SH-SY5Y (cell line): ENCODE results near the gene PER1.

Source experiments
- GATA2 ChIP-seq: IDR thresholded peaks from 2 replicates; pipeline ENCODE4 v1.6.1; 2011; ENCODE audit warnings: mild to moderate bottlenecking, low read depth, low read length
- GATA3 ChIP-seq: IDR thresholded peaks from 2 replicates; pipeline ENCODE4 v1.6.1; 2011; ENCODE audit warnings: low read depth, mild to moderate bottlenecking, low read length, moderate library complexity

DNA sequence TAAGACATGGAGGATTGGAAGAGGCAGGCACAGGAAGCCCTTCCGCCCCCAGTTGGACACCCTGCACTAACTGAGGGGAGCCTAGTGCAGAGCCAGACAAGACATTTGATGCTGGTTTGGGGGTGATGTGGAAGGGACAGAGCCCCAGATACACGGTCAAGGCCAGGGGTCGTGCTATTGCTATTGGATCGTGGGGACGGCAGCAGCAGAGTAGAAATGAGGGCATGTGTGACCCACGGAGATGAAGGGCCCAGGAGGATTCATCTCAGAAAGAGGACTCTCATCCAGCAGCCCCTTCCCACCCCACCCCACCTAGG, 12.6 kb upstream of the PER1 start:
- TF ChIP-seq GATA2: no peak
- TF ChIP-seq GATA3: no peak
